Measurements from ENCODE around the gene TMEM256. TPM values are rescaled to one million over a fixed set of nuclear protein-coding genes. Genes with fewer than 3 reads are reported as not detected.

The TMEM256 gene
- total and polyA plus RNA-seq, 2 experiments from 2014 or later = 85.4 to 117 TPM

- H3K36me3 ChIP-seq = no peaks in the 10 kb centered on the region
- peak overlapping the region; percentile 53 for H3K4me3 ChIP-seq
- no peaks in the 10 kb centered on the region for H3K9me3 ChIP-seq (ENCODE audit: low read depth)
- H3K27me3 ChIP-seq = no peaks in the 10 kb centered on the region
- DNase-seq (ENCODE audit: low read depth in 1 of 2, low spot score in 1 of 2) = no peak
- no peak for TF ChIP-seq CTCF (IDR thresholded peaks at IDR 0.05; ENCODE audit: low read depth, low read length)
- peaks cover 11% of the 10 kb centered on the region for H3K4me1 ChIP-seq (ENCODE audit: low read depth)
- H3K27ac ChIP-seq = peak overlapping the region; percentile 80
Observed at GRCh38 chr17:7403043-7403726, 712 bp downstream of the TMEM256 start.

- no peaks in the 10 kb centered on the region for H3K9me3 ChIP-seq (ENCODE audit: low read depth)
- no peak overlapping the region for H3K27ac ChIP-seq
- TF ChIP-seq CTCF (IDR thresholded peaks at IDR 0.05; ENCODE audit: low read depth, low read length) = no peak
- H3K27me3 ChIP-seq = no peaks in the 10 kb centered on the region
- H3K36me3 ChIP-seq = no peaks in the 10 kb centered on the region
- no peak for DNase-seq (ENCODE audit: low read depth in 1 of 2, low spot score in 1 of 2)
- peaks cover 13% of the 10 kb centered on the region for H3K4me1 ChIP-seq (ENCODE audit: low read depth)
- H3K4me3 ChIP-seq = no peak overlapping the region
Observed at GRCh38 chr17:7398612-7399011, 5.3 kb downstream of the TMEM256 start.

- no peaks in the 10 kb centered on the region for H3K36me3 ChIP-seq
- no peak overlapping the region for H3K4me3 ChIP-seq
- TF ChIP-seq CTCF (IDR thresholded peaks at IDR 0.05; ENCODE audit: low read depth, low read length) = no peak
- no peak overlapping the region for H3K27ac ChIP-seq
- no peak for DNase-seq (ENCODE audit: low read depth in 1 of 2, low spot score in 1 of 2)
- H3K9me3 ChIP-seq (ENCODE audit: low read depth) = no peaks in the 10 kb centered on the region
- no peaks in the 10 kb centered on the region for H3K27me3 ChIP-seq
- H3K4me1 ChIP-seq (ENCODE audit: low read depth) = peaks cover 4% of the 10 kb centered on the region
Observed at GRCh38 chr17:7396147-7396546, 7.8 kb downstream of the TMEM256 start.

GRCh38 chr17:7394452-7395191, 9.3 kb downstream of the TMEM256 start, which contains the start of gene PLSCR3:
Gene PLSCR3 (minus strand): TSS chr17:7394525. CDS start chr17:7394110, 415 bp downstream.
- Histone ChIP-seq H3K27me3 (no peaks in the 10 kb centered on the region), H3K27ac (peak within 1 kb of the TSS; percentile 87), H3K4me3 (peak within 1 kb of the TSS; percentile 74), H3K9me3 (ENCODE audit: low read depth) (no peaks in the 10 kb centered on the region), H3K4me1 (ENCODE audit: low read depth) (peaks cover 4% of the 10 kb centered on the region), H3K36me3 (no peaks in the 10 kb centered on the region)
- DNase-seq (ENCODE audit: low read depth in 1 of 2, low spot score in 1 of 2) = peak; percentile 89 to 93
- TF ChIP-seq CTCF (IDR thresholded peaks at IDR 0.05; ENCODE audit: low read depth, low read length) = peak; percentile 40

GRCh38 chr17:7393613-7394451, 10.1 kb downstream of the TMEM256 start:
- TF ChIP-seq CTCF (IDR thresholded peaks at IDR 0.05; ENCODE audit: low read depth, low read length) = no peak
- peak overlapping the region; percentile 74 for H3K4me3 ChIP-seq
- peak; percentile 16 to 60 for DNase-seq (ENCODE audit: low read depth in 1 of 2, low spot score in 1 of 2)
- H3K27me3 ChIP-seq = no peaks in the 10 kb centered on the region
- peaks cover 4% of the 10 kb centered on the region for H3K4me1 ChIP-seq (ENCODE audit: low read depth)
- no peaks in the 10 kb centered on the region for H3K9me3 ChIP-seq (ENCODE audit: low read depth)
- H3K36me3 ChIP-seq = no peaks in the 10 kb centered on the region
- no peak overlapping the region for H3K27ac ChIP-seq

All from cardiac muscle cell (in vitro differentiated cells and primary cell).